Right renal pelvis (tissue), 4 donors: Measurements from ENCODE around the gene CCL8. TPM values are rescaled to one million over a fixed set of nuclear protein-coding genes. Genes with fewer than 3 reads are reported as not detected.

Experiments used
- DNase-seq, 4 donors: peaks; one replicate each; pipeline ENCODE4 v3.0.0-alpha.2; 2013; ENCODE audit warnings: low read depth in 4 of 4, low spot score in 3 of 4, missing footprints in 1 of 4
- polyA plus RNA-seq, 4 donors: library from polyadenylated mRNA; unstranded; fragments of 120-200 nt; gene quantifications; one replicate each; pipeline ENCODE4 v1.2.1, GENCODE V29; 2013; ENCODE audit not compliant: insufficient read length in 4 of 4

Gene CCL8
- under 1 TPM; 0.05 to 0.22 (median 0.17) TPM for polyA plus RNA-seq

DNA sequence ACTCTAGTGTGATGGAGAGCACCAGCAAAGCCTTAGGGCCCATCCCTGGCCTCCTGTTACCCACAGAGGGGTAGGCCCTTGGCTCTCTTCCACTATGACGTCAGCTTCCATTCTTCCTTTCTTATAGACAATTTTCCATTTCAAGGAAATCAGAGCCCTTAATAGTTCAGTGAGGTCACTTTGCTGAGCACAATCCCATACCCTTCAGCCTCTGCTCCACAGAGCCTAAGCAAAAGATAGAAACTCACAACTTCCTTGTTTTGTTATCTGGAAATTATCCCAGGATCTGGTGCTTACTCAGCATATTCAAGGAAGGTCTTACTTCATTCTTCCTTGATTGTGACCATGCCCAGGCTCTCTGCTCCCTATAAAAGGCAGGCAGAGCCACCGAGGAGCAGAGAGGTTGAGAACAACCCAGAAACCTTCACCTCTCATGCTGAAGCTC is at the start of gene CCL8:
CCL8 (plus strand) TSS at position 397 of the 445 bp plus-strand sequence. CDS start 67 bp downstream, outside the sequence.
- no peak for DNase-seq

GRCh38 chr17:34269969-34270368 is 49.3 kb upstream of the CCL8 start, which contains the start of gene CCL7:
TSS of gene CCL7 (plus strand) at chr17:34270221. CDS start at chr17:34270291, 70 bp downstream.
- no peak for DNase-seq

DNA sequence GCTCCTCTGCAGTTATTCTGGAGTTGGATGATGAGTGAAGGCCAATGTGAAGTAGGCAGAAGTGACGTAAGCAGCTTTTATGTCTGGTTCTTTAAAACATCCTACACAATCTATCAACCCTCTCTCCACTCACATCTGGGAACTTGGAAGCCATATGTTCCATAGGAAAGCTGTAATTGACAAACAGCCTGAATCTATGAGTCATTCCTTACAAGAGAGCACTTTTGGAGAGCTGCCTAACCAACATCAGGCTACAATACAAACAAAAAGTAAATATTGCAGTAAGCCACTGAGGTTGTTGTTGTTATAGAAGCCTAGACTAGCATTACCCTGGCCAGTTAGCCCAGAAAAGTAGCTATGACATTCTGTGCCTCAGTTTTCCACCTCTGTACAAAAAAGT is 43.4 kb upstream of the CCL8 start:
- no peak for DNase-seq

GRCh38 chr17:34276826-34277225 is 42.4 kb upstream of the CCL8 start:
- no peak for DNase-seq

- no peak for DNase-seq
These were observed 35.7 kb upstream of the CCL8 start for GRCh38 chr17:34283571-34283970.

DNA sequence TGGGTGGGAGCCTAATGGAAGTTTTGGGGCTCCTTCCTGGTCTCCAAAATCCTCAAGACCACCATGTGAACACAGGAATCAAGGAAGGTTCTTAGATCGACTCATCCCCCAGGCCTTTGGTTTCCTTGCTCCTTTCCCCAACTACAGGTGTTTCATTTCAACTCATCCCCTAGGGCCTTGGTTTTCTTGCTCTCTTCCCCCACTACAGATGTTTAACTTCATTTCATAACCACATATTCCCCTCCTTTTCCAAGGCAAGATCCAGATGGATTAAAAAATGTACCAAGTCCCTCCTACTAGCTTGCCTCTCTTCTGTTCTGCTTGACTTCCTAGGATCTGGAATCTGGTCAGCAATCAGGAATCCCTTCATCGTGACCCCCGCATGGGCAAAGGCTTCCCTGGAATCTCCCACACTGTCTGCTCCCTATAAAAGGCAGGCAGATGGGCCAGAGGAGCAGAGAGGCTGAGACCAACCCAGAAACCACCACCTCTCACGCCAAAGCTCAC is 33.9 kb upstream of the CCL8 start, which contains the start of gene CCL11:
CCL11 (plus strand) TSS at position 457 of the 507 bp plus-strand sequence. CDS start 67 bp downstream, outside the sequence.
- DNase-seq, result peak in 2 of 4 donors; percentile 25 to 26

- DNase-seq, result no peak
These were observed 31.4 kb upstream of the CCL8 start for GRCh38 chr17:34287875-34288274.

DNA sequence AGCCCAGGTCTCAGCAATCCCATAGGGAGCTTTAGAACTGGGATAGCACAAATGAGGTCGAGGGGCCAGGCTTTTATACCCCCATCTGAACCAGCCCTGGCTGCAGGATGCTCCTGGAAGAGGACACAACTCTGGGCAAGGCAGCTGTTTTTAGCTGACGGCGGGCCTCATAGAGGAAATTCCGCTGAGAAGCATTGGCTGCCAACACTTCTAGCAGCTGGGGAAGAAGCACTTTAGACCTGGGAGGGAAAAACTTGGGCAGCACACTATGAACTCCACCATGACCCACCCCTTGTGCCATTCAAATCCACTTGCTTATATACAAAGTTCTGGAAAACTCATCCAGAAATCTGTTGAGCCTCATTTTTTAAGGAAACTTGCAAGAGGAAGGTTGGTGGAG is 28.6 kb upstream of the CCL8 start:
- DNase-seq, result no peak

- no peak for DNase-seq
These were observed 27.4 kb upstream of the CCL8 start for GRCh38 chr17:34291721-34292348.

- DNase-seq, result no peak
These were observed 20.2 kb upstream of the CCL8 start for GRCh38 chr17:34299027-34299426.

- DNase-seq, result no peak
These were observed 19.2 kb upstream of the CCL8 start for GRCh38 chr17:34299956-34300577.

- DNase-seq, result no peak
These were observed 18.4 kb upstream of the CCL8 start for GRCh38 chr17:34300652-34301370.

- no peak for DNase-seq
These were observed 17.2 kb upstream of the CCL8 start for GRCh38 chr17:34301986-34302385.

DNA sequence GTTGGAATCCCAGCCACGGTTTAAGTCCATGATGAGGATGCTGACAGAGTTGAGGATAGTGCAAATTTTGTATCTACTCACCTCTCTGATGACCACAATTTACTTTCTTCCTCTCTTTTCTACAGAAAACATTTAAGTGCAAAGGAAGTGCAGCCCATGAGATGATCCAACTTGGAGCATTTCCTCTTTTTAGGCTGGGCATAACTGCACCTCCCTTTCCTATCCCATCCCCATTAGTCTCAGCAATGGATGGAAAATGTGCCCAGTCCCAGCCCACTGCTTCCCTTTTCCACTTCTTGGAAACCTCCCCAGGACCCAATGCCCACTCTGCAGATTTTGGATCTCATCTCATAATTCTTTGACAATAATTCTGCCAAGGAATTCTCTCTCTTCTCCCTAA is 16.6 kb upstream of the CCL8 start:
- no peak for DNase-seq

- no peak for DNase-seq
These were observed 15.6 kb upstream of the CCL8 start for GRCh38 chr17:34303606-34304005.

- DNase-seq, result no peak
These were observed 14.2 kb upstream of the CCL8 start for GRCh38 chr17:34305061-34305460.

- no peak for DNase-seq
These were observed 13.6 kb upstream of the CCL8 start for GRCh38 chr17:34305606-34306005.

- no peak for DNase-seq
These were observed 12.8 kb upstream of the CCL8 start for GRCh38 chr17:34306466-34306865.

DNA sequence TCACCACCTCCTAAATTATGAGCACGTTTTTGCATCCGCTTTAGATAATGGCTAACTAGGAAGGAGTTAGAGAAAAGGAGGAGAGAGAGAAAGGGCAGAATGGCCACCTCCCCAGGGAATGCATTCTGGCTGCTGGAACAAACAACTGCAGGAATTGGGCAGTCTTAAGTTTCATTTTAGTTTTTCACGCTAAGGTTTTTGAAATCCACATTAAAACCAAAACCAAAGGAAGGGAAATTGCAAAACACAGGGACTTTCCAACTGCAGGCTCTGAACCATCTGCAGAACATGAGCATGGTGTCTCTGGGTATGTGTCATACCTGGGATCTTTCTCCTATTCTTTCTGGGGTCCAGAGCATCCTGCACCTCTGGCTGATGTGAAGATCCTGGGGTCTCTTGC is 12.1 kb upstream of the CCL8 start:
- no peak for DNase-seq

DNA sequence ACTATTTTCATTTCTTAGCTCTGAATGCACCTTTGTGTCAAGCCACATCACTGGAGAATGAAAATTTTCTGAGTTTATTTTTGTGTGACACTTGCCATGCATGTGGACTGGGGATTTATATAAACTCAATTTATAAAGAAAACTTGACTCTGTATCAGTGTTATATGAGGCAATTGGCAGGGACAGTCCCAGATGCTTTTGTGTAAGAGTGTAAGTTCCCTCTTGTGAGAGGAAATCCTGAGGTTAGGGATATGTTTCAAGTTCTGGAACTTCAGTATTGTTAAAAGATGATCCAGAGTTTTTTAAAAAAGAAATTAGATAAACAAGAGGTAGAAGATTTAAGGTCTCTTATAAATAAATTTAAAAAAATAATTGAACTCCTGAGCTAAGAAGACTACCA is 10.9 kb upstream of the CCL8 start:
- no peak for DNase-seq

- no peak for DNase-seq
These were observed 7.9 kb upstream of the CCL8 start for GRCh38 chr17:34311291-34311690.
